Sigmoid colon (tissue), 4 donors: Measurements from ENCODE around the gene CACNA1C.

Source experiments
- CTCF ChIP-seq, 4 experiments: fragments of 450-650 bp in 3 of 4; fragments of 200-600 bp in 1 of 4; IDR thresholded peaks; one replicate each; pipeline ENCODE4 v1.5.1; 2016 to 2019; ENCODE audit warnings: antibody characterized with exemption in 4 of 4, mild to moderate bottlenecking in 3 of 4, moderate library complexity in 2 of 4
- POLR2A ChIP-seq, 2 donors: fragments of 450-650 bp; IDR thresholded peaks; one replicate each; pipeline ENCODE4 v1.6.1; 2016; ENCODE audit warnings: antibody characterized with exemption in 2 of 2, mild to moderate bottlenecking in 2 of 2, moderate library complexity in 2 of 2
- POLR2AphosphoS5 ChIP-seq, 4 donors: sonication (generic); formaldehyde crosslinking; IDR thresholded peaks; one replicate each; pipeline ENCODE4 v1.6.1; 2017; ENCODE audit warnings: antibody characterized with exemption in 4 of 4

GRCh38 chr12:2634471-2634870, 581.7 kb downstream of the CACNA1C start:
- TF ChIP-seq POLR2A (IDR thresholded peaks at IDR 0.05): no peak
- no peak for TF ChIP-seq CTCF (IDR thresholded peaks at IDR 0.05)
- TF ChIP-seq POLR2AphosphoS5 (IDR thresholded peaks at IDR 0.05): no peak
